GM23248 (cell line): ENCODE data around the gene ADCY5. TPM values are rescaled to one million over a fixed set of nuclear protein-coding genes. Genes with fewer than 3 reads are reported as not detected.

Experiments
- DNase-seq: peaks from one replicate; pipeline ENCODE4 v3.0.0-alpha.2; 2015
- H2AFZ ChIP-seq: fragments of 200-600 bp; sonication (generic); 2 replicates; pipeline ENCODE4 v1.6.1; 2016; ENCODE audit warnings: antibody characterized with exemption
- H3F3A ChIP-seq: fragments of 200-600 bp; sonication (generic); 2 replicates; pipeline ENCODE4 v1.6.1; 2016; ENCODE audit warnings: mild to moderate bottlenecking, antibody characterized with exemption, mixed run types; ENCODE audit not compliant: insufficient read depth
- H3K27ac ChIP-seq: fragments of 200-600 bp; sonication (generic); 2 replicates; pipeline ENCODE4 v1.5.1; 2016; ENCODE audit warnings: mild to moderate bottlenecking
- H3K27me3 ChIP-seq: fragments of 200-600 bp; sonication (generic); replicated peaks from 2 replicates; pipeline ENCODE4 v1.6.1; 2016; ENCODE audit warnings: mild to moderate bottlenecking; ENCODE audit not compliant: insufficient read depth
- H3K36me3 ChIP-seq: fragments of 200-600 bp; sonication (generic); 2 replicates; pipeline ENCODE4 v1.6.1; 2016; ENCODE audit warnings: low read depth, mild to moderate bottlenecking
- H3K4me1 ChIP-seq: fragments of 200-600 bp; sonication (generic); 2 replicates; pipeline ENCODE4 v1.6.1; 2016; ENCODE audit warnings: mild to moderate bottlenecking; ENCODE audit not compliant: insufficient read depth
- H3K4me2 ChIP-seq: fragments of 200-600 bp; sonication (generic); one replicate; pipeline ENCODE4 v1.6.1; 2016; ENCODE audit warnings: mild to moderate bottlenecking; ENCODE audit not compliant: unreplicated experiment
- H3K4me3 ChIP-seq: fragments of 200-600 bp; sonication (generic); 2 replicates; pipeline ENCODE4 v1.5.1; 2016; ENCODE audit warnings: mild to moderate bottlenecking
- H3K79me2 ChIP-seq: fragments of 200-600 bp; sonication (generic); 2 replicates; pipeline ENCODE4 v1.6.1; 2016; ENCODE audit warnings: mild to moderate bottlenecking; ENCODE audit not compliant: insufficient read depth
- H3K9ac ChIP-seq: fragments of 200-600 bp; sonication (generic); 2 replicates; pipeline ENCODE4 v1.6.1; 2016; ENCODE audit warnings: mild to moderate bottlenecking
- H3K9me2 ChIP-seq: fragments of 200-600 bp; sonication (generic); 2 replicates; pipeline ENCODE4 v1.6.1; 2016; ENCODE audit warnings: mixed run types, mild to moderate bottlenecking, moderate library complexity; ENCODE audit not compliant: insufficient read depth
- H3K9me3 ChIP-seq: fragments of 200-600 bp; sonication (generic); one replicate; pipeline ENCODE4 v1.6.1; 2017; ENCODE audit warnings: low read depth
- H4K20me1 ChIP-seq: fragments of 200-600 bp; sonication (generic); 2 replicates; pipeline ENCODE4 v1.6.0; 2016; ENCODE audit not compliant: insufficient read depth
- EZH2 ChIP-seq: fragments of 200-600 bp; sonication (generic); IDR thresholded peaks from 2 replicates; pipeline ENCODE4 v1.6.1; 2018; ENCODE audit warnings: antibody characterized with exemption, mild to moderate bottlenecking; ENCODE audit not compliant: insufficient read depth, poor library complexity, severe bottlenecking
- EZH2phosphoT487 ChIP-seq: fragments of 200-600 bp; sonication (generic); IDR thresholded peaks from 2 replicates; pipeline ENCODE4 v1.6.1; 2018; ENCODE audit warnings: antibody characterized with exemption, moderate library complexity, mild to moderate bottlenecking, low read depth; ENCODE audit not compliant: insufficient read depth
- WGBS, 2 experiments: methylation state at CpG; one replicate each; pipeline ENCODE4 v1.1.6; 2015 to 2017; ENCODE audit warnings: low lambda C conversion rate in 2 of 2, low coverage in 1 of 2; ENCODE audit errors: missing lambda C conversion rate in 2 of 2; 5-methylcytosine and 5-hydroxymethylcytosine counted together
- in situ Hi-C: fragments of 300-500 bp; cut with MboI; formaldehyde crosslinking; loops from 2 replicates; pipeline ENCODE4 v1.15.0; 2020
- polyA plus RNA-seq: library from polyadenylated mRNA; unstranded; fragments of >200 nt; fragmentation: Nextera tagmentation; extraction: Ambion mirVana; gene quantifications from 2 replicates; pipeline ENCODE4 v1.2.1, GENCODE V29; 2016
- total RNA-seq: library from RNA; depleted of rRNA; stranded (reverse); fragments of >200 nt; shearing (Covaris generic); gene quantifications from 2 replicates; pipeline ENCODE4 v1.2.3, GENCODE V29; 2014

Gene ADCY5
- total and polyA plus RNA-seq, 2 experiments from 2014 or later = 0.09 to 1.2 TPM

DNA sequence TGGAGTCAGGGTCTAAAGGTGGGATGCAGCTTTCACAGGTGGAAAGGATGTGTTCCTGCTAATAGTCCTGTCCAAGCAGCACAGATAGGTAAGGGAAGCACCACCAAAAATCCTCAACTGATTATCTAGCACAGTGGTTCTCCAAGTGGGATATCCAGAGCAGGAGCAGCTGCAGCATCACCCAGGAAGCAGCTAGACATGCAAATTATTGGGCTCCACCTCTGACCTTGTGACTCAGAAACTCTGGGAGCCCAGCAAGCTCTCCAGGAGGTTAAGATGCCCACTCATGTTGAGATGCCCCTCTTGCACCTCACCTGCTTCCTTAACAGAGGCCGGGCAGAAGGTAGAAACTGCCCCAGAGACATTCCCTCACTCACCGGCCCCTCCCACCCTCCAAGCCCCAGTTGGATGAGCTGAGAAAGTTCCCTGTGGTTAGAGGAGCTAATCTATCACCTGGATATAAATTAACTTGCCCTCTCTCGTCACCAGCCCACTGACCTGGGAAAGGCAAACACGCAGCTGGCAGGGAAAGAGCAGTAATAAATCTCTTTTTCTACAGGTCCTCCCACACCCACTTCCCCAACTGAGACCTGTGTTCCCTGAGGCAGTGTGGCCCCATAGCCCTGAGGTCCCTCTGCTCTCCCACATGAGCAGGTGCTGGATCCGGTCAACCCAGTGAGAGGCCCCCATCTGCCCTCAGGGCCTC is 39.3 kb downstream of the ADCY5 start:
- Histone ChIP-seq H2AFZ (no peak overlapping the region), H4K20me1 (no peaks in the 10 kb centered on the region), H3K27me3 (peaks cover 24% of the 10 kb centered on the region), H3K9me3 (no peaks in the 10 kb centered on the region), H3K4me2 (no peak overlapping the region), H3K27ac (no peak overlapping the region), H3K4me3 (no peak overlapping the region), H3F3A (no peaks in the 10 kb centered on the region), H3K4me1 (no peaks in the 10 kb centered on the region), H3K9me2 (no peaks in the 10 kb centered on the region), H3K9ac (no peak overlapping the region), H3K79me2 (no peaks in the 10 kb centered on the region), H3K36me3 (no peaks in the 10 kb centered on the region)
- in situ Hi-C loops = no loop called here
- WGBS, 2 experiments = 67 to 72% methylated on average over 5 of the region's 5 CpGs
- no peak for TF ChIP-seq EZH2phosphoT487
- no peak for TF ChIP-seq EZH2
- no peak for DNase-seq

DNA sequence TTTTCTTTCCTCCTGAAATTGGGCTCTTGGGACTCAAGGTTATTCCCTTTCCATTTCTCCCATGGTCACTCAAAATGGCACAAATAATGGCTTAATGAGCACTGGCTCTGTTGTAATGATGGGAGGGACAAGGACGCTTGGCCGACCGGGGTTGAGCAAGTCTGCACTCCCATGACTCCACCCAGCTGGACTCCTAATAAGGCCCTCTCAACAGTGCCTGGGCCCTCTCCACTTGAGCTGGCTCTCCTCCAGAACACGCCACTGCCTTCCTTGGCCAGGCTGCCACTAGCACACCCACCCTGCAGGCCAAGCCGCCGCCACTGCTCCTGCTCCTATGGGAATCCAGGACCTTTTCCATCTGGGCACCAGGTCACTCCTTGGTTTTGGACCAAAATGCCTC is 42.3 kb downstream of the ADCY5 start:
- H2AFZ ChIP-seq = no peak overlapping the region
- no peaks in the 10 kb centered on the region for H3F3A ChIP-seq
- H3K4me2 ChIP-seq = no peak overlapping the region
- H3K36me3 ChIP-seq = no peaks in the 10 kb centered on the region
- in situ Hi-C loops = no loop called here
- no peak overlapping the region for H3K27ac ChIP-seq
- WGBS, 2 experiments = 41 to 43% methylated on average over 6 of the region's 6 CpGs
- peaks cover 7% of the 10 kb centered on the region for H3K27me3 ChIP-seq
- DNase-seq = no peak
- TF ChIP-seq EZH2 = no peak
- TF ChIP-seq EZH2phosphoT487 = no peak
- no peaks in the 10 kb centered on the region for H3K9me2 ChIP-seq
- no peaks in the 10 kb centered on the region for H3K9me3 ChIP-seq
- H3K4me1 ChIP-seq = no peaks in the 10 kb centered on the region
- no peaks in the 10 kb centered on the region for H4K20me1 ChIP-seq
- no peaks in the 10 kb centered on the region for H3K79me2 ChIP-seq
- no peak overlapping the region for H3K9ac ChIP-seq
- H3K4me3 ChIP-seq = no peak overlapping the region

DNA sequence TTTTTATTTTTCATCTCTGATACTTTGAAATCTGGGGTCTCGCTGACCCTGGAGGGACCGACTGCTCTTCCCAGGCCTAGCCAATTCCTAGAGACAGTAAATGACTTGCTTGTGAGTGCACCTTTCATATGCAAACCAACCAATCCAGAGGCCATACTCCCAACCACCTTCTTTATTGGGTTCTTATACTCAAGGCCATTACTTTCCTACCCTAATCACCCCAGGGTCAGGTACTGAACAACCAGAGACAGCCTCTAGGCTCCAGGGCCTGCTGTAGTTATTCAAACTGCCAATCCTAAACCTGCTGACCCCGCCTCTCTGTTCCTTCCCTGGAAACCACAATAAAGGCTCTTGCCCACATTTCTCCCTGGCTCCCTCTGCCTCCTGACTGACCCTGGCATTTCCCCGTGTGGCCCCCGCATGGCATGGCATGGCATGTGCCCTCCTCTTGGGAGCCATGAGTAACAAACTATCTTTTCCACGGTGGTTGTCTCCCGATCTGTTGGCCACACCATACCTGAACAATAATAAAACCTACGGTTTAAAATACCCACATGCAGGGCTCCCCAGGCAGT is 42.9 kb downstream of the ADCY5 start:
- no peaks in the 10 kb centered on the region for H4K20me1 ChIP-seq
- H3K4me2 ChIP-seq = no peak overlapping the region

DNA sequence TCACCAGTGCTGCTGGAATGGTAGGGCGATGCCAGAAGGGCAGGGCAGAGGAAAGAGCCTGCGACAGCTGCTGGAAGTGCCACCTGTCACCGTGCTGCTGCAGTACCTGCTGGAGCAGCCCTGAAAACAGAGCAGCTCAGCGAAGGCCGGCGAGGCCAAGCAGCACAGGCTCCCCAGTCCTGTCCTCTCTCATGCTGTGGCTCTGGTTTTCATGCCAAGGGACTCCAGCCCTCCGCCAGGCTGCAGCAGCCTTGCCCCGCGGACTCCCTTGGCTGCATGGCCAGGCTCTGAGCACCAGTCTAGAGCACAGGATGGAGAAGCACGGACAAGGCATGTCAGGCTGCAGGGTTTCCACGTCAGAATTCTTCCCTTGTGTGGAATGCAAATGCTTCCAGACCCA is 43.9 kb downstream of the ADCY5 start:
- H3F3A ChIP-seq = no peaks in the 10 kb centered on the region
- no peaks in the 10 kb centered on the region for H3K9me3 ChIP-seq
- WGBS, 2 experiments = 64 to 65% methylated on average over 11 of the region's 11 CpGs
- no peaks in the 10 kb centered on the region for H3K79me2 ChIP-seq
- TF ChIP-seq EZH2 (no peak), EZH2phosphoT487 (no peak)
- DNase-seq = no peak
- H3K4me2 ChIP-seq = no peak overlapping the region
- H3K4me3 ChIP-seq = no peak overlapping the region
- no peaks in the 10 kb centered on the region for H4K20me1 ChIP-seq
- in situ Hi-C loops = no loop called here
- no peaks in the 10 kb centered on the region for H3K4me1 ChIP-seq
- H3K9me2 ChIP-seq = no peaks in the 10 kb centered on the region
- no peaks in the 10 kb centered on the region for H3K36me3 ChIP-seq
- H3K27me3 ChIP-seq = peaks cover 18% of the 10 kb centered on the region
- H3K27ac ChIP-seq = no peak overlapping the region
- H2AFZ ChIP-seq = no peak overlapping the region
- H3K9ac ChIP-seq = no peak overlapping the region

More for the DNA sequence above, 42.9 kb downstream of the ADCY5 start:
- TF ChIP-seq EZH2phosphoT487 = no peak
- no peaks in the 10 kb centered on the region for H3K9me3 ChIP-seq
- no peaks in the 10 kb centered on the region for H3K4me1 ChIP-seq
- H2AFZ ChIP-seq = no peak overlapping the region
- H3K9me2 ChIP-seq = no peaks in the 10 kb centered on the region
- no peaks in the 10 kb centered on the region for H3K79me2 ChIP-seq
- H3K4me3 ChIP-seq = no peak overlapping the region
- no peaks in the 10 kb centered on the region for H3F3A ChIP-seq
- no peaks in the 10 kb centered on the region for H3K36me3 ChIP-seq
- DNase-seq = no peak
- no peak overlapping the region for H3K9ac ChIP-seq
- WGBS, 2 experiments = 81 to 85% methylated on average over 8 of the region's 8 CpGs
- no peak overlapping the region for H3K27ac ChIP-seq
- H3K27me3 ChIP-seq = peaks cover 12% of the 10 kb centered on the region
- in situ Hi-C loops = no loop called here
